MCF 10A (cell line): Measurements from ENCODE around the gene SLC16A2. TPM values are rescaled to one million over a fixed set of nuclear protein-coding genes. Genes with fewer than 3 reads are reported as not detected.

Experiments used
- BruUV-seq: library from RNA; stranded (reverse); fragments of 400-500 nt; replicated peaks from 2 replicates; lab custom pipeline; 2021; lab: Mats Ljungman, UMichigan
- CTCF ChIA-PET: fragments of 300-600 bp; sonication (Branson Sonifier 250); formaldehyde crosslinking; extraction: SDS; loops from one replicate; lab custom pipeline; 2021; ENCODE audit warnings: antibody characterized with exemption, inconsistent platforms; lab: Yijun Ruan, JAX
- POLR2A ChIA-PET: fragments of 300-600, 350-650 bp; sonication (Branson Sonifier 250); formaldehyde crosslinking; extraction: SDS; loops from one replicate; lab custom pipeline; 2020; ENCODE audit warnings: antibody characterized with exemption, inconsistent platforms; lab: Yijun Ruan, JAX
- DNase-seq: peaks from one replicate; pipeline ENCODE4 v3.0.0-alpha.2; 2018; ENCODE audit not compliant: unreplicated experiment
- H3K27ac Mint-ChIP-seq: one replicate; pipeline ENCODE4 v1.8.0; 2022; ENCODE audit warnings: mild to moderate bottlenecking, low read depth, mixed read lengths; ENCODE audit not compliant: unreplicated experiment
- H3K27me3 Mint-ChIP-seq: one replicate; pipeline ENCODE4 v1.8.0; 2022; ENCODE audit warnings: mixed read lengths; ENCODE audit not compliant: insufficient read depth, unreplicated experiment
- H3K36me3 Mint-ChIP-seq: one replicate; pipeline ENCODE4 v1.8.0; 2022; ENCODE audit warnings: mild to moderate bottlenecking, moderate library complexity, mixed read lengths; ENCODE audit not compliant: insufficient read depth, unreplicated experiment
- H3K4me1 Mint-ChIP-seq: one replicate; pipeline ENCODE4 v1.8.0; 2022; ENCODE audit warnings: mixed read lengths; ENCODE audit not compliant: insufficient read depth, unreplicated experiment
- H3K4me3 Mint-ChIP-seq: one replicate; pipeline ENCODE4 v1.8.0; 2022; ENCODE audit warnings: mild to moderate bottlenecking, moderate library complexity, mixed read lengths; ENCODE audit not compliant: unreplicated experiment
- H3K9me3 Mint-ChIP-seq: one replicate; pipeline ENCODE4 v1.8.0; 2022; ENCODE audit warnings: mixed read lengths; ENCODE audit not compliant: unreplicated experiment
- CTCF ChIP-seq: fragments of 200-600 bp; IDR thresholded peaks from one replicate; pipeline ENCODE4 v1.8.0; 2022; ENCODE audit warnings: antibody characterized with exemption, mild to moderate bottlenecking; ENCODE audit not compliant: unreplicated experiment
- intact Hi-C: fragments of 100-400 bp; cut with micrococcal nuclease; formaldehyde crosslinking; loops from 2 replicates; pipeline ENCODE4 v1.14.1; 2022
- total RNA-seq: library from RNA; stranded (reverse); gene quantifications from 2 replicates; pipeline ENCODE4 v1.2.3, GENCODE V29; 2022

SLC16A2 gene
- total RNA-seq, 1 experiment from 2014 or later = 11.9 TPM

- intact Hi-C loops = no loop called here
- no TSS peak for BruUV-seq
- no peak overlapping the region for H3K27ac Mint-ChIP-seq
- H3K4me3 Mint-ChIP-seq = no peak overlapping the region
- ChIA-PET CTCF (interaction anchor here (0.9 to 1.4 kb wide), 5 partner anchors 10 to 141 kb away, joined by 3 read pairs; no protein-coding TSS in a partner anchor), POLR2A (no interaction called here)
- H3K27me3 Mint-ChIP-seq = peaks cover 11% of the 10 kb centered on the region
- H3K4me1 Mint-ChIP-seq = no peaks in the 10 kb centered on the region
- H3K9me3 Mint-ChIP-seq = no peaks in the 10 kb centered on the region
- no peak for TF ChIP-seq CTCF
- peaks cover 6% of the 10 kb centered on the region for H3K36me3 Mint-ChIP-seq
- no peak for DNase-seq
Observed at GRCh38 chrX:74523224-74523623, 101.9 kb downstream of the SLC16A2 start.

GRCh38 chrX:74523870-74524735, 102.8 kb downstream of the SLC16A2 start:
- no peak overlapping the region for H3K4me3 Mint-ChIP-seq
- no TSS peak for BruUV-seq
- no peaks in the 10 kb centered on the region for H3K4me1 Mint-ChIP-seq
- peaks cover 11% of the 10 kb centered on the region for H3K27me3 Mint-ChIP-seq
- ChIA-PET CTCF (interaction anchor here (0.5 to 1.6 kb wide), 6 partner anchors 9 to 142 kb away, joined by 3 to 8 read pairs (median 3); no protein-coding TSS in a partner anchor), POLR2A (interaction anchor here (0.6 kb wide), 1 partner anchor 27 kb away, joined by 5 read pairs; no protein-coding TSS in a partner anchor)
- peaks cover 6% of the 10 kb centered on the region for H3K36me3 Mint-ChIP-seq
- H3K9me3 Mint-ChIP-seq = no peaks in the 10 kb centered on the region
- peak; percentile 22 for DNase-seq
- H3K27ac Mint-ChIP-seq = no peak overlapping the region
- TF ChIP-seq CTCF = no peak
- intact Hi-C loops = no loop called here

- no peak for DNase-seq
- no TSS peak for BruUV-seq
- intact Hi-C loops = no loop called here
- Mint-ChIP-seq H3K9me3 (no peaks in the 10 kb centered on the region), H3K36me3 (peaks cover 1% of the 10 kb centered on the region), H3K4me1 (no peaks in the 10 kb centered on the region), H3K4me3 (no peak overlapping the region), H3K27ac (no peak overlapping the region), H3K27me3 (peaks cover 4% of the 10 kb centered on the region)
- no peak for TF ChIP-seq CTCF
- ChIA-PET CTCF (interaction anchor here (0.6 to 1.6 kb wide), 5 partner anchors 8 to 391 kb away, joined by 3 to 8 read pairs (median 3); no protein-coding TSS in a partner anchor), POLR2A (no interaction called here)
Observed at GRCh38 chrX:74525116-74525515, 103.8 kb downstream of the SLC16A2 start.

- H3K27me3 Mint-ChIP-seq = peaks cover 7% of the 10 kb centered on the region
- ChIA-PET POLR2A (no interaction called here), CTCF (no interaction called here)
- no peaks in the 10 kb centered on the region for H3K4me1 Mint-ChIP-seq
- no peak overlapping the region for H3K4me3 Mint-ChIP-seq
- BruUV-seq = no TSS peak
- H3K36me3 Mint-ChIP-seq = no peaks in the 10 kb centered on the region
- no peak overlapping the region for H3K27ac Mint-ChIP-seq
- TF ChIP-seq CTCF = no peak
- H3K9me3 Mint-ChIP-seq = no peaks in the 10 kb centered on the region
- intact Hi-C loops = no loop called here
- no peak for DNase-seq
Observed at GRCh38 chrX:74526764-74527163, 105.5 kb downstream of the SLC16A2 start.
